ENCODE results near the gene MYMK. TPM values are rescaled to one million over a fixed set of nuclear protein-coding genes. Genes with fewer than 3 reads are reported as not detected.

MYMK gene
- total RNA-seq, 1 donor from 2014 or later: not detected

DNA sequence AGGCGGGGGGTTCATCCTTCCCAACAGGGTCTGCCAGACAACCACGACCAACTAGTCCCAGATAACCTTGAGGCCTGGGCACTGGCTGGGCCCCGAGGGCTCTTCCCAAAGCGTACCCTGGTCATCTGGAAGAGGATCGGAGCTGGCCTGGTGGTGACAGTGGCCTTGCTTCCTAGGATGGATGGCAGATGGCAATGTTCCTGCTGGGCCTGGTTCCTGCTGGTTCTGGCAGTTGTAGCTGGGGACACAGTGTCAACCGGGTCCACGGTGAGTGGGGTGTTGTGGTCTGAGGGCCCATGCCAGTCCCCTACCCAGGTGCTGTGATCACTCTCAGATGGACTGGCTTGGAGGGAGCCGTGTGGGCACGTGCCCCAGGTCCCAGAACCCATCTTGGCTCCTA lies 11.8 kb upstream of the MYMK start:
- Mint-ChIP-seq H3K4me3 (ENCODE audit: unreplicated experiment) (no peak overlapping the region), H3K27ac (ENCODE audit: unreplicated experiment) (no peak overlapping the region)
- DNase-seq: no peak

DNA sequence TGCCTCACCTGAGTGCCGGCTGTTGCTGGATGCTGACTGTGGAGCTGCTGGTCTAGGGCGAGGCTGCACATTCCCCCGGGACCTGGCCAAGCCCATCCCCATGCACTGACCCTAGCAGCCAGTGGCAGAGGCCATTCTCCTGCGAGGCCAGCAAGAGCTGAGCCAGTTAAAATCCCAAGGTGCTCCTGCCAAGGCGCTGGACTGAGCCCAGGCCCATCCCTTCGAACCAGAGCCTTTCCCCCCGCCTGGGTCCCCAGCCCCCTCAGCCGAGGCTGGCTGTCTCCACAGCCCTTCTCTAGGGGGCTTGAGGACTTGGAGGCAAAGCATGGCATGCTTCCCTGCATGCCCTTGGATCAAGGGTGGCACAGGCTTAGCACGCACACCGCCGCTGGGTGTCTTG lies 11.3 kb upstream of the MYMK start:
- H3K4me1 Mint-ChIP-seq (ENCODE audit: low read depth, unreplicated experiment): peaks cover 32% of the 10 kb centered on the region
- TF ChIP-seq, protein P1, sequence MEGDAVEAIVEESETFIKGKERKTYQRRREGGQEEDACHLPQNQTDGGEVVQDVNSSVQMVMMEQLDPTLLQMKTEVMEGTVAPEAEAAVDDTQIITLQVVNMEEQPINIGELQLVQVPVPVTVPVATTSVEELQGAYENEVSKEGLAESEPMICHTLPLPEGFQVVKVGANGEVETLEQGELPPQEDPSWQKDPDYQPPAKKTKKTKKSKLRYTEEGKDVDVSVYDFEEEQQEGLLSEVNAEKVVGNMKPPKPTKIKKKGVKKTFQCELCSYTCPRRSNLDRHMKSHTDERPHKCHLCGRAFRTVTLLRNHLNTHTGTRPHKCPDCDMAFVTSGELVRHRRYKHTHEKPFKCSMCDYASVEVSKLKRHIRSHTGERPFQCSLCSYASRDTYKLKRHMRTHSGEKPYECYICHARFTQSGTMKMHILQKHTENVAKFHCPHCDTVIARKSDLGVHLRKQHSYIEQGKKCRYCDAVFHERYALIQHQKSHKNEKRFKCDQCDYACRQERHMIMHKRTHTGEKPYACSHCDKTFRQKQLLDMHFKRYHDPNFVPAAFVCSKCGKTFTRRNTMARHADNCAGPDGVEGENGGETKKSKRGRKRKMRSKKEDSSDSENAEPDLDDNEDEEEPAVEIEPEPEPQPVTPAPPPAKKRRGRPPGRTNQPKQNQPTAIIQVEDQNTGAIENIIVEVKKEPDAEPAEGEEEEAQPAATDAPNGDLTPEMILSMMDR (IDR thresholded peaks at IDR 0.05; ENCODE audit: partially characterized antibody, unreplicated experiment): no peak
- H3K9me3 Mint-ChIP-seq (ENCODE audit: unreplicated experiment): peaks cover 10% of the 10 kb centered on the region
- no peak overlapping the region for H3K27ac Mint-ChIP-seq (ENCODE audit: unreplicated experiment)
- DNase-seq: no peak
- peaks cover 17% of the 10 kb centered on the region for H3K27me3 Mint-ChIP-seq (ENCODE audit: unreplicated experiment)
- no peaks in the 10 kb centered on the region for H3K36me3 Mint-ChIP-seq (ENCODE audit: unreplicated experiment)
- H3K4me3 Mint-ChIP-seq (ENCODE audit: unreplicated experiment): no peak overlapping the region

More for the DNA sequence above, 11.8 kb upstream of the MYMK start:
- peaks cover 30% of the 10 kb centered on the region for H3K4me1 Mint-ChIP-seq (ENCODE audit: low read depth, unreplicated experiment)
- TF ChIP-seq, protein P1 (IDR thresholded peaks at IDR 0.05; ENCODE audit: partially characterized antibody, unreplicated experiment): no peak
- H3K36me3 Mint-ChIP-seq (ENCODE audit: unreplicated experiment): no peaks in the 10 kb centered on the region
- H3K9me3 Mint-ChIP-seq (ENCODE audit: unreplicated experiment): peaks cover 10% of the 10 kb centered on the region
- peaks cover 17% of the 10 kb centered on the region for H3K27me3 Mint-ChIP-seq (ENCODE audit: unreplicated experiment)

DNA sequence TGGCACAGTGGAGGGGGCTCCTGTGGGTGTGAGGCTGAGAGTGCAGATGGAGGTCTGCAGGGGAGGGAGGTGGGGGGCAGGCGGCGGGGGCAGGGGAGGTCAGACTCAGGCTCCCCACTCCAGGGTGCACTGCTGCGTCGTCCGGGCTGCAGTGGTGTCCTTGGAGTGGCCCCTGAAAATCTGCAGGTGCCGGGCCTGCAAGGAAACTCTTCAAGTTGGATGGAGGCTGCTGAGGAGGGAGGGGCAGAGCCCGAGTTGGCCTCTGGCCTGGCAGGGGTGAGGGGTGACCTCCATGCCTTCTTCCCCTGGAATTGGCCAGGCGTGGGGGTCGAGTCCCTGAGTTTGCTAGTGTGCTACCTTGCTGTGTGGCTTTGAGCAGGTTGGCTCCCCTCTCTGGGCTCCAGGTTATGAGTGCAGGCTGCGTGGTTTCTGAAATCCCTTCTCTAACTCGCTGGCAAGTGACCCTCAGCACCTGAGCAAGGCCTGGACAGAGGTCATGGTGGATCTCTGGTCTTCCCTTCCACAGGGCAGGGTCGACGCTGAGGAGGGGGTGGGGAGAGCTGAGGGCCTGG lies 10.6 kb upstream of the MYMK start:
- Mint-ChIP-seq H3K4me1 (ENCODE audit: low read depth, unreplicated experiment) (peaks cover 31% of the 10 kb centered on the region), H3K9me3 (ENCODE audit: unreplicated experiment) (peaks cover 10% of the 10 kb centered on the region), H3K4me3 (ENCODE audit: unreplicated experiment) (peak overlapping the region; percentile 20), H3K27me3 (ENCODE audit: unreplicated experiment) (peaks cover 15% of the 10 kb centered on the region), H3K36me3 (ENCODE audit: unreplicated experiment) (no peaks in the 10 kb centered on the region), H3K27ac (ENCODE audit: unreplicated experiment) (no peak overlapping the region)
- no peak for DNase-seq
- TF ChIP-seq, protein P1 (IDR thresholded peaks at IDR 0.05; ENCODE audit: partially characterized antibody, unreplicated experiment): no peak

- Mint-ChIP-seq H3K4me1 (ENCODE audit: low read depth, unreplicated experiment) (peaks cover 27% of the 10 kb centered on the region), H3K9me3 (ENCODE audit: unreplicated experiment) (peaks cover 10% of the 10 kb centered on the region), H3K36me3 (ENCODE audit: unreplicated experiment) (no peaks in the 10 kb centered on the region), H3K27ac (ENCODE audit: unreplicated experiment) (peak within 1 kb of the TSS; percentile 77), H3K4me3 (ENCODE audit: unreplicated experiment) (peak within 1 kb of the TSS; percentile 70), H3K27me3 (ENCODE audit: unreplicated experiment) (peaks cover 14% of the 10 kb centered on the region)
- peak; percentile 78 for DNase-seq
- TF ChIP-seq, protein P1 (IDR thresholded peaks at IDR 0.05; ENCODE audit: partially characterized antibody, unreplicated experiment): no peak
Observed at GRCh38 chr9:133534346-133535291, 9.9 kb upstream of the MYMK start, which contains the start of gene ADAMTSL2. TSS of gene ADAMTSL2 (plus strand) at chr9:133534704. CDS start at chr9:133536713, 2,009 bp downstream.

All from glutamatergic neuron (in vitro differentiated cells).